A549 (cell line): ENCODE measurements around the gene KRTAP10-2. TPM values are rescaled to one million over a fixed set of nuclear protein-coding genes. Genes with fewer than 3 reads are reported as not detected.

Experiments
- ATAC-seq, 2 experiments: fragments of 200-7000 bp in 1 of 2; fragments of >200 bp in 1 of 2; cut with Nextera tagmentation in 1 of 2; cut with Tn5 transposase in 1 of 2; 3 replicates each; pipeline versions ENCODE4 v1.8.0 to v1.9.1; 2018 to 2020; ENCODE audit warnings: mild to moderate bottlenecking in 1 of 2, moderate library complexity in 1 of 2
- CTCF ChIA-PET: fragments of 300-600 bp; sonication (Branson Sonifier 250); formaldehyde crosslinking; extraction: SDS; loops from one replicate; lab custom pipeline; 2021; ENCODE audit warnings: antibody characterized with exemption, inconsistent platforms; lab: Yijun Ruan, JAX
- POLR2A ChIA-PET: fragments of 350-600 bp; formaldehyde crosslinking; extraction: SDS; loops from one replicate; lab custom pipeline; 2021; ENCODE audit warnings: antibody characterized with exemption, inconsistent platforms; lab: Yijun Ruan, JAX
- DNase-seq, 2 experiments: peaks; one replicate each; pipeline versions ENCODE4 v3.0.0 to v3.0.0-alpha.2; 2011 to 2016; ENCODE audit warnings: low read depth in 1 of 2, low spot score in 1 of 2
- FAIRE-seq: peaks from 2 replicates; lab custom pipeline; 2011; peaks lifted over from hg19 to GRCh38; lab: Jason Lieb, UNC
- H3K27ac ChIP-seq, 2 experiments: fragments of >200 bp; sonication (Bioruptor Twin); formaldehyde crosslinking; 3 replicates each; pipeline ENCODE4 v1.5.1; 2016 to 2017
- H3K4me1 ChIP-seq: fragments of >200 bp; sonication (Bioruptor Twin); formaldehyde crosslinking; 3 replicates; pipeline ENCODE4 v1.6.1; 2016
- H3K4me2 ChIP-seq: fragments of >200 bp; sonication (Bioruptor Twin); formaldehyde crosslinking; 3 replicates; pipeline ENCODE4 v1.6.1; 2016
- H3K4me3 ChIP-seq: fragments of >200 bp; sonication (Bioruptor Twin); formaldehyde crosslinking; 3 replicates; pipeline ENCODE4 v1.5.1; 2016
- H3K9me3 ChIP-seq: fragments of >200 bp; sonication (Bioruptor Twin); formaldehyde crosslinking; 3 replicates; pipeline ENCODE4 v1.6.1; 2016
- CBX2 ChIP-seq: fragments of 200-600 bp; sonication (generic); IDR thresholded peaks from 2 replicates; pipeline ENCODE4 v1.6.1; 2016; ENCODE audit warnings: low read depth, mild to moderate bottlenecking, borderline replicate concordance
- CBX8 ChIP-seq: fragments of 200-600 bp; sonication (generic); IDR thresholded peaks from 2 replicates; pipeline ENCODE4 v1.6.1; 2016
- EHMT2 ChIP-seq: fragments of 200-600 bp; sonication (generic); IDR thresholded peaks from 2 replicates; pipeline ENCODE4 v1.6.1; 2016; ENCODE audit warnings: antibody characterized with exemption, low read depth, mild to moderate bottlenecking, moderate library complexity
- EP300 ChIP-seq, 2 experiments: fragments of >200 bp; sonication (Bioruptor Twin); formaldehyde crosslinking; IDR thresholded peaks; 2 replicates in 1 of 2; 3 replicates in 1 of 2; pipeline ENCODE4 v1.6.1; 2016 to 2017
- FOSL2 ChIP-seq, 2 experiments: fragments of 450-650 bp in 1 of 2; fragments of >200 bp in 1 of 2; sonication (Bioruptor Twin) in 1 of 2; formaldehyde crosslinking; IDR thresholded peaks; 2 replicates each; pipeline versions ENCODE4 v1.5.0 to v1.6.1; 2016 to 2020; ENCODE audit warnings: mild to moderate bottlenecking in 1 of 2, moderate library complexity in 1 of 2
- FOXS1 ChIP-seq: fragments of 250-450 bp; sonication (Bioruptor Pico); IDR thresholded peaks from 2 replicates; pipeline ENCODE4 v1.5.0; 2020; ENCODE audit warnings: mild to moderate bottlenecking, moderate library complexity
- GATA3 ChIP-seq: IDR thresholded peaks from 2 replicates; pipeline ENCODE4 v1.6.1; 2012; ENCODE audit warnings: borderline replicate concordance
- HDAC2 ChIP-seq: fragments of 200-600 bp; sonication (generic); IDR thresholded peaks from 2 replicates; pipeline ENCODE4 v1.6.1; 2016
- HOXA7 ChIP-seq: fragments of 250-450 bp; sonication (Bioruptor Pico); IDR thresholded peaks from 2 replicates; pipeline ENCODE4 v1.5.0; 2020; ENCODE audit warnings: mild to moderate bottlenecking, moderate library complexity
- HOXB13 ChIP-seq: fragments of 250-450 bp; sonication (Bioruptor Pico); IDR thresholded peaks from 2 replicates; pipeline ENCODE4 v1.5.0; 2020; ENCODE audit warnings: low read depth, mild to moderate bottlenecking, moderate library complexity
- HOXB5 ChIP-seq: fragments of 250-450 bp; sonication (Bioruptor Pico); IDR thresholded peaks from 2 replicates; pipeline ENCODE4 v1.5.0; 2020; ENCODE audit warnings: mild to moderate bottlenecking, moderate library complexity
- JUNB ChIP-seq: fragments of >200 bp; sonication (Bioruptor Twin); formaldehyde crosslinking; IDR thresholded peaks from 2 replicates; pipeline ENCODE4 v1.6.1; 2016
- MAFK ChIP-seq: fragments of 450-650 bp; IDR thresholded peaks from 2 replicates; pipeline ENCODE4 v1.6.1; 2014; ENCODE audit not compliant: partially characterized antibody
- MYC ChIP-seq: IDR thresholded peaks from 2 replicates; pipeline ENCODE4 v1.6.1; 2012; ENCODE audit warnings: mild to moderate bottlenecking, inconsistent platforms, low read length, improper control_type of control experiment, borderline replicate concordance
- NR3C1 ChIP-seq: fragments of >200 bp; sonication (Bioruptor Twin); formaldehyde crosslinking; IDR thresholded peaks from 3 replicates; pipeline ENCODE4 v1.6.1; 2017
- POLR2A ChIP-seq: IDR thresholded peaks from 2 replicates; pipeline ENCODE4 v1.6.1; 2012; ENCODE audit warnings: mild to moderate bottlenecking, low read length
- POLR2AphosphoS2 ChIP-seq: conservative IDR thresholded peaks from 2 replicates; pipeline ENCODE4 v1.6.1; 2012; ENCODE audit warnings: low read length, improper control_type of control experiment, inconsistent platforms
- RAD21 ChIP-seq, 2 experiments: fragments of >200 bp in 1 of 2; sonication (Bioruptor Twin) in 1 of 2; formaldehyde crosslinking in 1 of 2; IDR thresholded peaks in 1 of 2; conservative IDR thresholded peaks in 1 of 2; 2 replicates in 1 of 2; 3 replicates in 1 of 2; pipeline ENCODE4 v1.6.1; 2012 to 2018; ENCODE audit warnings: inconsistent platforms in 1 of 2
- RARB ChIP-seq: fragments of 250-450 bp; sonication (Bioruptor Pico); IDR thresholded peaks from 2 replicates; pipeline ENCODE4 v1.8.0; 2021; ENCODE audit warnings: mild to moderate bottlenecking, moderate library complexity
- RNF2 ChIP-seq: fragments of 200-600 bp; sonication (generic); IDR thresholded peaks from 2 replicates; pipeline ENCODE4 v1.6.1; 2016; ENCODE audit warnings: low read depth, mild to moderate bottlenecking, antibody characterized with exemption, moderate library complexity, borderline replicate concordance
- TP53 ChIP-seq: fragments of 250-450 bp; sonication (Bioruptor Pico); IDR thresholded peaks from 2 replicates; pipeline ENCODE4 v1.5.0; 2021; ENCODE audit warnings: mild to moderate bottlenecking, moderate library complexity
- ZC3H11A ChIP-seq: fragments of 450-650 bp; IDR thresholded peaks from 2 replicates; pipeline ENCODE4 v1.6.1; 2014; ENCODE audit warnings: antibody characterized with exemption, mild to moderate bottlenecking
- ZFP36 ChIP-seq: fragments of 450-650 bp; IDR thresholded peaks from 2 replicates; pipeline ENCODE4 v1.6.1; 2014; ENCODE audit warnings: borderline replicate concordance; ENCODE audit not compliant: partially characterized antibody
- ZNF302 ChIP-seq: fragments of 250-450 bp; sonication (Bioruptor Pico); IDR thresholded peaks from 2 replicates; pipeline ENCODE4 v1.9.0; 2021; ENCODE audit warnings: inconsistent platforms, mild to moderate bottlenecking, moderate library complexity
- ZSCAN20 ChIP-seq: fragments of 250-450 bp; sonication (Bioruptor Pico); IDR thresholded peaks from 2 replicates; pipeline ENCODE4 v1.8.0; 2022; ENCODE audit warnings: mild to moderate bottlenecking, moderate library complexity
- WGBS: methylation state at CpG from one replicate; pipeline ENCODE4 v1.1.6; 2017; ENCODE audit errors: missing lambda C conversion rate; 5-methylcytosine and 5-hydroxymethylcytosine counted together
- polyA plus RNA-seq, 4 experiments: library from polyadenylated mRNA; depleted of rRNA in 3 of 4; stranded (reverse); fragments of >200 nt; fragmentation: RNase III in 1 of 4; extraction: RNeasy Plus Mini Kit Qiagen cat#74134 plus additional on column Dnase treatment in 1 of 4; gene quantifications; 2 replicates in 3 of 4; 3 replicates in 1 of 4; pipeline ENCODE4 v1.2.3, GENCODE V29; 2011 to 2017
- TF ChIP-seq, protein P1 (sequence below): fragments of 150-350 bp; IDR thresholded peaks from 2 replicates; pipeline ENCODE4 v1.6.1; 2014; ENCODE audit warnings: low read depth, mild to moderate bottlenecking, low read length
- TF ChIP-seq, protein P2 (sequence below): fragments of >200 bp; sonication (Bioruptor Twin); formaldehyde crosslinking; IDR thresholded peaks from 3 replicates; pipeline ENCODE4 v1.5.1; 2016
- TF ChIP-seq, protein P3 (sequence below): fragments of >200 bp; sonication (Bioruptor Twin); formaldehyde crosslinking; IDR thresholded peaks from 3 replicates; pipeline ENCODE4 v1.6.1; 2016
- TF ChIP-seq, protein P4 (sequence below): IDR thresholded peaks from 2 replicates; pipeline ENCODE4 v1.6.1; 2012
- TF ChIP-seq, protein P5 (sequence below): fragments of 250-450 bp; sonication (Bioruptor Pico); IDR thresholded peaks from 2 replicates; pipeline ENCODE4 v1.5.0; 2021; ENCODE audit warnings: mild to moderate bottlenecking, moderate library complexity, borderline replicate concordance

Gene KRTAP10-2
- polyA plus RNA-seq, 2 of the 4 experiments (the other 2 are of a cell fraction) = not detected

DNA sequence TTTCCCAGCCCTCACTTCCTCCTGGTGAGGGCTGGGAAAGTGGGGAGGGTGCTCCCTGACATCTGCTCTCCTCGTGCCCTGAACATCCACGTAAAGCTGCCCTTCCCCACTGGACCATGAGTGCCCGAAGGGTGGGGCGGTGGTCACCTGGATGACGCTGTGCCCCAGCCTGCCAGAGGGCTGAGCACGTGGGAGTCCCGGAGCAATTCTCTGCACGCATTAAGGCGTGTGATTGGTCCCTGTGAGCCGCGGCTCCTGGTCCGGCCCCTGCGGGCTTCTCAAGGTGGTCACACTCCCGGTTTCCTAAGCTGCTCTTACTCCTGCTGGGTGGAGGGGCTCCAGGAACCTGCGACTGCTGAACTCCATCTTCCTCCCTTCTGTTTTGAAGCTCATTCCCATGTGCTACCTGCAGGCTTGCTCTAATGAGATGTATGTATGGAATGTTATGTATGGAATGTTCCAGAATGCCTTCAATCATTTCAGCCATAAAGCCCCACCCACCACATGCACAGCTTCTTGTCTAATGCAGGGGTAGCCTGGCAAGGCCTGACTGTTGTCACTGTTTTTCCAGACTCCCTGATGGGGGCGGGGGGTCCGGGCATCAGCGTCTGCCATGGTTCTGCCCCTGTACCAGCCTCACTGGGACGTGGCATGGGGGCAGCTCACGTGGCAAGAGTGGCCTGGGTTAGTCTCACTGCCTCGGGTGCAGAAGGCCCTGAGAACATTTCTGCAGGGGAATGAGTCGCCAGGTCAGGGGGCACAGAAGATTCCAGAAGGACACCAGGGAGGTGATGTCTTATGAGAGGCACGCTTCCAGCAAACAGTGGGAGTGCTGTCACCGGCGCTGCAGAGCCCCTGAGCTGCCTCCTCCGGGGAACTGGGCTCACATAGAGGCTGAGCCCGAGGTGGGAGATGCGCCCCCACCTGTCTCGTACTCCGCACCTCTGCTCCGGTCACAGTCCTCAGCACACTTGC, 30.7 kb downstream of the KRTAP10-2 start:
- FAIRE-seq (no peak), DNase-seq (no peak), ATAC-seq (no peak)
- Histone ChIP-seq H3K9me3 (no peaks in the 10 kb centered on the region), H3K4me3 (no peak overlapping the region), H3K4me2 (no peak overlapping the region), H3K27ac (no peak overlapping the region), H3K4me1 (no peaks in the 10 kb centered on the region)
- WGBS = 80% methylated on average over 9 of the region's 31 CpGs
- CTCF ChIA-PET = no interaction called here
- POLR2A ChIA-PET = no interaction called here
- TF ChIP-seq HOXB5 (CRISPR knock-in tag) (no peak), RARB (CRISPR knock-in tag) (no peak), ZSCAN20 (CRISPR knock-in tag) (no peak), FOSL2 (IDR thresholded peaks at IDR 0.05) (no peak), FOSL2 (CRISPR knock-in tag; IDR thresholded peaks at IDR 0.05) (no peak), MAFK (no peak), ZC3H11A (no peak), CBX2 (no peak), EHMT2 (no peak), POLR2AphosphoS2 (no peak), EP300 (IDR thresholded peaks at IDR 0.05) (no peak), MYC (no peak), NR3C1 (no peak), RNF2 (no peak), ZNF302 (CRISPR knock-in tag) (no peak)
- TF ChIP-seq, protein P1, sequence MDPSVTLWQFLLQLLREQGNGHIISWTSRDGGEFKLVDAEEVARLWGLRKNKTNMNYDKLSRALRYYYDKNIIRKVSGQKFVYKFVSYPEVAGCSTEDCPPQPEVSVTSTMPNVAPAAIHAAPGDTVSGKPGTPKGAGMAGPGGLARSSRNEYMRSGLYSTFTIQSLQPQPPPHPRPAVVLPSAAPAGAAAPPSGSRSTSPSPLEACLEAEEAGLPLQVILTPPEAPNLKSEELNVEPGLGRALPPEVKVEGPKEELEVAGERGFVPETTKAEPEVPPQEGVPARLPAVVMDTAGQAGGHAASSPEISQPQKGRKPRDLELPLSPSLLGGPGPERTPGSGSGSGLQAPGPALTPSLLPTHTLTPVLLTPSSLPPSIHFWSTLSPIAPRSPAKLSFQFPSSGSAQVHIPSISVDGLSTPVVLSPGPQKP = no peak
- TF ChIP-seq, protein P2, sequence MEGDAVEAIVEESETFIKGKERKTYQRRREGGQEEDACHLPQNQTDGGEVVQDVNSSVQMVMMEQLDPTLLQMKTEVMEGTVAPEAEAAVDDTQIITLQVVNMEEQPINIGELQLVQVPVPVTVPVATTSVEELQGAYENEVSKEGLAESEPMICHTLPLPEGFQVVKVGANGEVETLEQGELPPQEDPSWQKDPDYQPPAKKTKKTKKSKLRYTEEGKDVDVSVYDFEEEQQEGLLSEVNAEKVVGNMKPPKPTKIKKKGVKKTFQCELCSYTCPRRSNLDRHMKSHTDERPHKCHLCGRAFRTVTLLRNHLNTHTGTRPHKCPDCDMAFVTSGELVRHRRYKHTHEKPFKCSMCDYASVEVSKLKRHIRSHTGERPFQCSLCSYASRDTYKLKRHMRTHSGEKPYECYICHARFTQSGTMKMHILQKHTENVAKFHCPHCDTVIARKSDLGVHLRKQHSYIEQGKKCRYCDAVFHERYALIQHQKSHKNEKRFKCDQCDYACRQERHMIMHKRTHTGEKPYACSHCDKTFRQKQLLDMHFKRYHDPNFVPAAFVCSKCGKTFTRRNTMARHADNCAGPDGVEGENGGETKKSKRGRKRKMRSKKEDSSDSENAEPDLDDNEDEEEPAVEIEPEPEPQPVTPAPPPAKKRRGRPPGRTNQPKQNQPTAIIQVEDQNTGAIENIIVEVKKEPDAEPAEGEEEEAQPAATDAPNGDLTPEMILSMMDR = no peak
- TF ChIP-seq, protein P3, sequence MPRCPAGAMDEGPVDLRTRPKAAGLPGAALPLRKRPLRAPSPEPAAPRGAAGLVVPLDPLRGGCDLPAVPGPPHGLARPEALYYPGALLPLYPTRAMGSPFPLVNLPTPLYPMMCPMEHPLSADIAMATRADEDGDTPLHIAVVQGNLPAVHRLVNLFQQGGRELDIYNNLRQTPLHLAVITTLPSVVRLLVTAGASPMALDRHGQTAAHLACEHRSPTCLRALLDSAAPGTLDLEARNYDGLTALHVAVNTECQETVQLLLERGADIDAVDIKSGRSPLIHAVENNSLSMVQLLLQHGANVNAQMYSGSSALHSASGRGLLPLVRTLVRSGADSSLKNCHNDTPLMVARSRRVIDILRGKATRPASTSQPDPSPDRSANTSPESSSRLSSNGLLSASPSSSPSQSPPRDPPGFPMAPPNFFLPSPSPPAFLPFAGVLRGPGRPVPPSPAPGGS = no peak

DNA sequence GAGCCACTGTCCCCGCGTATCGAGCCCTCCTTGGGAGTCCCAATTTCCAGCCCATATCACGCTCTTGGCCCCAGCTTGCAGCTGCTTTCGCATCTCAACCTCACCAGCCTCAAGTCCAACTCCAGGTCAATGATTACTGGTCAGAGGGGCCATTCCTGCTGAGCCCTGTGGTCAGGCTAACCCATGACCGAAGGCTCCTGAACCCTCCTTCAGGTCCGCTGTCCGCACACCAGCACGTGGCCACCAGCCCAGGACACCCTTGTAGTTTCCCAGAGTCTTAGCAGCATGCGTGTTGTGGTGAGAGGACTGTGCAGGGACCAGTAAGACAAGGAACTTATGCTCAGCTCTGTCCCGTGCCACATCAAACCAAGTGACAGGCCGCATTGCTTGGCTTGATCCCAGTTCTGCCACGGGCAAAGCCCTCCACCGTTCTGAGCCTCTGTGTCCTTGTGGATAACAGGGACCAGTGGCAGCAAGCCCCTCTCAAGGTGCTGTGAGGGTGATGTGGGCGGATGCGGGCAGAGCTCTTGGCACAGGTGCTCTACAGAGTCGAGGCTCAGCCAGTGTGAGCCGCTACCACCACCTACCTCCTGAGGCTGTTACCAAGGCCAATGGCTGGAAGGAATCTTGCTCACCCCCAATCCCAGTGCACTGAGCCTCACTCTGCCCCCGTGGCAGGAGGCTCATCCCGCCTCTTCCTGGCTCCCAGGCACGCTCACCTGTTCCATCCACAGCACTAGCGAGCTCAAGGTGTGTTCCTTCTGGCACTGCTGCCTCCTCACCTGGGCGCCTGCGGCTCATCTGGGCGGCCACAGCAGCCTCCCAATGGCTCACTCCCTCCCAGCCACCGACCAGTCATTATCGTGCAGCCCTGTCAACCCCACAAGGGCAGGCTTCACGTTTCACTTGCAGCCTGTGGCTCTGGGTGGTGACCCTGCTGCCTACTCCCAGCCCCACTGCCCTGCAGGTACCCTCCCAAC, 31.7 kb downstream of the KRTAP10-2 start:
- no peak overlapping the region for H3K27ac ChIP-seq
- H3K4me1 ChIP-seq = no peaks in the 10 kb centered on the region
- DNase-seq = no peak
- FAIRE-seq = no peak
- WGBS = 89% methylated on average over 21 of the region's 28 CpGs
- CTCF ChIA-PET = no interaction called here
- no peak for ATAC-seq
- POLR2A ChIA-PET = no interaction called here
- H3K4me3 ChIP-seq = no peak overlapping the region
- no peaks in the 10 kb centered on the region for H3K9me3 ChIP-seq
- H3K4me2 ChIP-seq = no peak overlapping the region
- TF ChIP-seq HOXA7 (CRISPR knock-in tag) (no peak), JUNB (no peak), HOXB13 (CRISPR knock-in tag) (no peak), GATA3 (no peak), RAD21 (conservative IDR thresholded peaks at IDR 0.05 in 1 of 2, IDR thresholded peaks at IDR 0.05 in 1 of 2) (no peak), HDAC2 (no peak), TP53 (no peak), POLR2A (no peak), CBX8 (no peak), ZFP36 (no peak), FOXS1 (CRISPR knock-in tag) (no peak)
- TF ChIP-seq, protein P4, sequence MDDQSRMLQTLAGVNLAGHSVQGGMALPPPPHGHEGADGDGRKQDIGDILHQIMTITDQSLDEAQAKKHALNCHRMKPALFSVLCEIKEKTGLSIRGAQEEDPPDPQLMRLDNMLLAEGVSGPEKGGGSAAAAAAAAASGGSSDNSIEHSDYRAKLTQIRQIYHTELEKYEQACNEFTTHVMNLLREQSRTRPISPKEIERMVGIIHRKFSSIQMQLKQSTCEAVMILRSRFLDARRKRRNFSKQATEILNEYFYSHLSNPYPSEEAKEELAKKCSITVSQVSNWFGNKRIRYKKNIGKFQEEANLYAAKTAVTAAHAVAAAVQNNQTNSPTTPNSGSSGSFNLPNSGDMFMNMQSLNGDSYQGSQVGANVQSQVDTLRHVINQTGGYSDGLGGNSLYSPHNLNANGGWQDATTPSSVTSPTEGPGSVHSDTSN = no peak
- TF ChIP-seq, protein P5, sequence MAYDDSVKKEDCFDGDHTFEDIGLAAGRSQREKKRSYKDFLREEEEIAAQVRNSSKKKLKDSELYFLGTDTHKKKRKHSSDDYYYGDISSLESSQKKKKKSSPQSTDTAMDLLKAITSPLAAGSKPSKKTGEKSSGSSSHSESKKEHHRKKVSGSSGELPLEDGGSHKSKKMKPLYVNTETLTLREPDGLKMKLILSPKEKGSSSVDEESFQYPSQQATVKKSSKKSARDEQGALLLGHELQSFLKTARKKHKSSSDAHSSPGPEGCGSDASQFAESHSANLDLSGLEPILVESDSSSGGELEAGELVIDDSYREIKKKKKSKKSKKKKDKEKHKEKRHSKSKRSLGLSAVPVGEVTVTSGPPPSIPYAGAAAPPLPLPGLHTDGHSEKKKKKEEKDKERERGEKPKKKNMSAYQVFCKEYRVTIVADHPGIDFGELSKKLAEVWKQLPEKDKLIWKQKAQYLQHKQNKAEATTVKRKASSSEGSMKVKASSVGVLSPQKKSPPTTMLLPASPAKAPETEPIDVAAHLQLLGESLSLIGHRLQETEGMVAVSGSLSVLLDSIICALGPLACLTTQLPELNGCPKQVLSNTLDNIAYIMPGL (CRISPR knock-in tag) = no peak
